SK-N-SH (cell line): ENCODE results near the gene MYPOP. TPM values are rescaled to one million over a fixed set of nuclear protein-coding genes. Genes with fewer than 3 reads are reported as not detected.
A peak's percentile ranks its signal among the peaks of the same experiment; 100 is the strongest.

Experiments used
- CTCF ChIA-PET: fragments of 300-600, 350-600 bp; formaldehyde crosslinking; extraction: SDS; loops from one replicate; lab custom pipeline; 2021; lab: Yijun Ruan, JAX
- POLR2A ChIA-PET: fragments of 350-600 bp; sonication (Branson Sonifier 250); formaldehyde crosslinking; extraction: SDS; loops from one replicate; lab custom pipeline; 2020; ENCODE audit warnings: antibody characterized with exemption, inconsistent platforms; lab: Yijun Ruan, JAX
- DNase-seq: peaks from one replicate; pipeline ENCODE4 v3.0.0; 2012
- H2AFZ ChIP-seq: fragments of 200-600 bp; sonication (generic); 2 replicates; pipeline ENCODE4 v1.8.1; 2016; ENCODE audit warnings: antibody characterized with exemption, mild to moderate bottlenecking, low read depth
- H3F3A ChIP-seq: fragments of 200-600 bp; sonication (generic); replicated peaks from 2 replicates; pipeline ENCODE3; 2016; ENCODE audit warnings: antibody characterized with exemption, mild to moderate bottlenecking; ENCODE audit not compliant: insufficient read depth
- H3K27ac ChIP-seq, 2 experiments: fragments of 200-500 bp in 1 of 2; fragments of 200-600 bp in 1 of 2; sonication (Bioruptor generic) in 1 of 2; sonication (generic), shearing (Covaris generic) in 1 of 2; 2 replicates each; pipeline versions ENCODE4 v1.5.1 to v1.6.1; 2014 to 2016; ENCODE audit warnings: low read depth in 2 of 2, inconsistent platforms in 1 of 2, low read length in 1 of 2, mild to moderate bottlenecking in 1 of 2, mixed read lengths in 1 of 2
- H3K27me3 ChIP-seq: fragments of 200-600 bp; sonication (generic), shearing (Covaris generic); 2 replicates; pipeline ENCODE4 v1.6.1; 2016; ENCODE audit warnings: mixed run types; ENCODE audit not compliant: insufficient read depth
- H3K36me3 ChIP-seq, 2 experiments: fragments of 200-500 bp in 1 of 2; fragments of 200-600 bp in 1 of 2; sonication (Bioruptor generic) in 1 of 2; sonication (generic) in 1 of 2; replicated peaks in 1 of 2; 2 replicates each; pipeline versions ENCODE3 to v1.5.1; 2014 to 2016; ENCODE audit warnings: low read length in 1 of 2, mild to moderate bottlenecking in 1 of 2; ENCODE audit not compliant: insufficient read depth in 2 of 2, control insufficient read depth in 1 of 2
- H3K4me1 ChIP-seq, 2 experiments: fragments of 200-500 bp in 1 of 2; fragments of 200-600 bp in 1 of 2; sonication (Bioruptor generic) in 1 of 2; sonication (generic), shearing (Covaris generic) in 1 of 2; 2 replicates each; pipeline versions ENCODE4 v1.5.1 to v1.6.1; 2014 to 2016; ENCODE audit warnings: low read depth in 1 of 2, low read length in 1 of 2, mixed run types in 1 of 2; ENCODE audit not compliant: insufficient read depth in 2 of 2, control insufficient read depth in 1 of 2
- H3K4me2 ChIP-seq: fragments of 200-600 bp; sonication (generic), shearing (Covaris generic); 2 replicates; pipeline ENCODE4 v1.6.1; 2017; ENCODE audit warnings: mixed run types
- H3K4me3 ChIP-seq, 2 experiments: fragments of 200-500 bp in 1 of 2; fragments of 200-600 bp in 1 of 2; sonication (Bioruptor generic) in 1 of 2; sonication (generic), shearing (Covaris generic) in 1 of 2; 2 replicates each; pipeline versions ENCODE4 v1.5.1 to v1.8.1; 2014 to 2016; ENCODE audit warnings: low read depth in 2 of 2, inconsistent platforms in 1 of 2, low read length in 1 of 2, mild to moderate bottlenecking in 1 of 2, mixed read lengths in 1 of 2, moderate library complexity in 1 of 2
- H3K79me2 ChIP-seq: fragments of 200-600 bp; sonication (generic); 2 replicates; pipeline ENCODE4 v1.8.1; 2017; ENCODE audit warnings: mild to moderate bottlenecking; ENCODE audit not compliant: insufficient read depth
- H3K9ac ChIP-seq: fragments of 200-600 bp; sonication (generic); 2 replicates; pipeline ENCODE4 v1.6.1; 2017; ENCODE audit warnings: mixed run types
- H3K9me2 ChIP-seq: fragments of 200-600 bp; sonication (generic); 2 replicates; pipeline ENCODE4 v1.6.1; 2017; ENCODE audit warnings: mixed run types
- H3K9me3 ChIP-seq: fragments of 200-600 bp; sonication (generic); 2 replicates; pipeline ENCODE4 v1.6.1; 2017; ENCODE audit warnings: mixed run types, mild to moderate bottlenecking, moderate library complexity
- H4K20me1 ChIP-seq: fragments of 200-600 bp; sonication (generic); 2 replicates; pipeline ENCODE4 v1.6.1; 2017; ENCODE audit warnings: mild to moderate bottlenecking, mixed run types; ENCODE audit not compliant: insufficient read depth
- CHD2 ChIP-seq: fragments of 150-350 bp; IDR thresholded peaks from 2 replicates; pipeline ENCODE4 v1.6.1; 2018; ENCODE audit warnings: low read length; ENCODE audit not compliant: partially characterized antibody
- ELF1 ChIP-seq: IDR thresholded peaks from 2 replicates; pipeline ENCODE4 v1.4.0; 2012
- EZH2phosphoT487 ChIP-seq: fragments of 200-600 bp; sonication (generic); IDR thresholded peaks from 2 replicates; pipeline ENCODE4 v1.6.1; 2017; ENCODE audit warnings: low read depth, mixed run types, mild to moderate bottlenecking, antibody characterized with exemption, moderate library complexity, borderline replicate concordance
- FOSL2 ChIP-seq: IDR thresholded peaks from 2 replicates; pipeline ENCODE4 v1.4.0; 2012; ENCODE audit warnings: low read depth, mild to moderate bottlenecking, moderate library complexity, borderline replicate concordance
- FOXJ3 ChIP-seq: sonication (generic); formaldehyde crosslinking; IDR thresholded peaks from 2 replicates; pipeline ENCODE4 v1.5.1; 2020; ENCODE audit warnings: mild to moderate bottlenecking, missing genetic modification reagents
- FOXM1 ChIP-seq: IDR thresholded peaks from 2 replicates; pipeline ENCODE4 v1.4.0; 2012; ENCODE audit warnings: low read depth, mild to moderate bottlenecking
- GABPA ChIP-seq: IDR thresholded peaks from 2 replicates; pipeline ENCODE4 v1.4.0; 2012; ENCODE audit warnings: low read depth, mild to moderate bottlenecking
- JUND ChIP-seq: IDR thresholded peaks from 2 replicates; pipeline ENCODE4 v1.4.0; 2012
- MEF2A ChIP-seq: IDR thresholded peaks from 2 replicates; pipeline ENCODE4 v1.4.0; 2012; ENCODE audit warnings: low read depth, borderline replicate concordance
- MXI1 ChIP-seq: IDR thresholded peaks from 2 replicates; pipeline ENCODE4 v1.6.1; 2012; ENCODE audit warnings: mild to moderate bottlenecking, low read depth, low read length, improper control_type of control experiment
- NFIC ChIP-seq: IDR thresholded peaks from 2 replicates; pipeline ENCODE4 v1.4.0; 2012; ENCODE audit warnings: borderline replicate concordance
- NRF1 ChIP-seq: IDR thresholded peaks from 2 replicates; pipeline ENCODE4 v1.6.1; 2012; ENCODE audit warnings: low read depth, mild to moderate bottlenecking, low read length
- RAD21 ChIP-seq: IDR thresholded peaks from 2 replicates; pipeline ENCODE4 v1.6.1; 2012; ENCODE audit warnings: mild to moderate bottlenecking, low read length
- RXRA ChIP-seq: IDR thresholded peaks from 2 replicates; pipeline ENCODE4 v1.4.0; 2012; ENCODE audit warnings: low read depth, mild to moderate bottlenecking, borderline replicate concordance
- SIN3A ChIP-seq: IDR thresholded peaks from 2 replicates; pipeline ENCODE4 v1.6.1; 2012; ENCODE audit warnings: low read depth, mild to moderate bottlenecking, low read length, moderate library complexity, borderline replicate concordance
- SMC3 ChIP-seq: IDR thresholded peaks from 2 replicates; pipeline ENCODE4 v1.6.1; 2012; ENCODE audit warnings: low read depth, low read length, improper control_type of control experiment
- TAF1 ChIP-seq: IDR thresholded peaks from 2 replicates; pipeline ENCODE4 v1.6.1; 2012; ENCODE audit warnings: low read depth, mild to moderate bottlenecking, low read length, moderate library complexity, borderline replicate concordance
- TEAD4 ChIP-seq: IDR thresholded peaks from 2 replicates; pipeline ENCODE4 v1.4.0; 2012; ENCODE audit warnings: mild to moderate bottlenecking, borderline replicate concordance; ENCODE audit not compliant: insufficient read depth
- YY1 ChIP-seq: IDR thresholded peaks from 2 replicates; pipeline ENCODE4 v1.4.0; 2012; ENCODE audit warnings: low read depth, mild to moderate bottlenecking
- WGBS: methylation state at CpG from one replicate; pipeline ENCODE4 v1.1.6; 2017; ENCODE audit warnings: low lambda C conversion rate; 5-methylcytosine and 5-hydroxymethylcytosine counted together
- polyA plus RNA-seq, 3 experiments: library from polyadenylated mRNA; depleted of rRNA; stranded (reverse); fragments of >200 nt; gene quantifications; 2 replicates each; pipeline ENCODE4 v1.2.3, GENCODE V29; 2012
- TF ChIP-seq, protein P1 (sequence below): IDR thresholded peaks from 2 replicates; pipeline ENCODE4 v1.4.0; 2012; ENCODE audit warnings: low read depth, borderline replicate concordance
- TF ChIP-seq, protein P2 (sequence below): fragments of 150-350 bp; IDR thresholded peaks from 2 replicates; pipeline ENCODE4 v1.6.1; 2017; ENCODE audit warnings: antibody characterized with exemption, low read length, low read depth, borderline replicate concordance
- TF ChIP-seq, protein P3 (sequence below): IDR thresholded peaks from 2 replicates; pipeline ENCODE4 v1.4.0; 2012; ENCODE audit warnings: low read depth, borderline replicate concordance
- TF ChIP-seq, protein P4 (sequence below): fragments of 200-600 bp; sonication (generic); IDR thresholded peaks from 2 replicates; pipeline ENCODE4 v1.6.1; 2017; ENCODE audit warnings: antibody characterized with exemption, mild to moderate bottlenecking, moderate library complexity
- TF ChIP-seq, protein P5 (sequence below): IDR thresholded peaks from 2 replicates; pipeline ENCODE4; 2012
- TF ChIP-seq, protein P6 (sequence below): IDR thresholded peaks from 2 replicates; pipeline ENCODE4 v1.4.0; 2012; ENCODE audit warnings: low read depth

The MYPOP gene
- polyA plus RNA-seq, 1 of the 3 experiments (the other 2 are of a cell fraction): 5.1 TPM

DNA sequence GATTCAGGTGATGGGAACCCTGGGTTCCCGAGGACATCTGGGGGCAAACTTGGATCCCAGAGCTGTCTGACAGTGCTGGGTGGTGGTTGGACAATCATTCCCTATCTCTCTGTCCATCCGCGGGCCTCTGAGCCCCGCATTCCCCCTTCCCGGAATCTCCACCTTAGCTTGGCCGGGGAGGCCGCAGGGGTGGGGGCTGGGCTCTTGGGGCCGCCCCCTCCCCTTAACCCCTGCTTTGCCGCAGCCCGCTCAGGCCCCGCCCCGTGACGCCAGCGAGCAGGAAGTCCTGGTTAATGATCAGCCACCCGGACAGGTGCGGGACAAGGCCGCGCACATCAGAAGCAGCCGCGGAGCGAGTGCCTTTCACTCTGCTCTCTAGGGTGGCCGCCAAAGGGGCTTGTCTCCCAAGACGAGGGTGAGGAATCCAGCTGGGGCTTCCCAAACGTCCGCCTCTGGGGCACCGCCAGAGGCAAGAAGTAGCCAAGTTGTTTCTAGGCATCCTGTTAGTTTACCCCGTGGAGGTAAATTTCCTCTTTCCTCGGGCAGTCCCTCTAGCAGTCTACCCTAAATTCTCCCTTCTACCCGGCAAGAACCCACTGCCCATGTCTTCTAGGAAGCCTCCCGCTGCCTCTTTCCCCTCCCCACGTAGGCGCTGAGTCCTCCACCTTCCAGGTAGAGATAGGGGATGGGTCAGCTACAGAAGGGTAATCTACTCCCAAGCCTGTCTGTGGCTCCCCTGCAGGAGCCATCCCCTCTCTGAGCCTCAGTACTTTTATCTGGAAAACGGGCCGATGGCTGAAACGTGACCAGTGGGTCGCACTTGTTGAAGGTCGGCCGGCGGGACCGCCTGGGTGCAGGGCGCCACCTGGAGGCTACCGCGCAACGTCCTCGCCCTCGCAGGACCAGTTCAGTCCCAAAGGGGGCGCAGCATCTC lies 19.5 kb downstream of the MYPOP start:
- Histone ChIP-seq H3K9me3 (no peaks in the 10 kb centered on the region), H3K9me2 (no peaks in the 10 kb centered on the region), H3K27ac (no peak overlapping the region), H3K4me3 (peak overlapping the region; percentile 33 to 57), H2AFZ (no peak overlapping the region), H3K36me3 (peaks cover 3 to 25% of the 10 kb centered on the region in 2 experiments), H3K4me2 (peak overlapping the region; percentile 84; the same call in 1 of the 2 replicates), H3K79me2 (peaks cover 29% of the 10 kb centered on the region), H3K9ac (no peak overlapping the region), H3K4me1 (peaks cover 3 to 39% of the 10 kb centered on the region in 2 experiments; a peak in 2 of 4 replicates), H3K27me3 (no peaks in the 10 kb centered on the region), H4K20me1 (peaks cover 33% of the 10 kb centered on the region), H3F3A (peaks cover 12% of the 10 kb centered on the region)
- ChIA-PET POLR2A (interaction anchor here (0.6 to 2.8 kb wide), 5 partner anchors 13 to 66 kb away, joined by 3 to 8 read pairs (median 4); partner anchors contain the start of gene SYMPK), CTCF (interaction anchor here (0.6 to 9.9 kb wide), 26 partner anchors 9 to 472 kb away, joined by 3 to 130 read pairs (median 4); partner anchors contain the start of genes FOXA3, MYPOP, NOVA2 and QPCTL)
- DNase-seq: peak; percentile 96
- 35% methylated on average over 32 of the region's 47 CpGs for WGBS
- TF ChIP-seq, protein P1, sequence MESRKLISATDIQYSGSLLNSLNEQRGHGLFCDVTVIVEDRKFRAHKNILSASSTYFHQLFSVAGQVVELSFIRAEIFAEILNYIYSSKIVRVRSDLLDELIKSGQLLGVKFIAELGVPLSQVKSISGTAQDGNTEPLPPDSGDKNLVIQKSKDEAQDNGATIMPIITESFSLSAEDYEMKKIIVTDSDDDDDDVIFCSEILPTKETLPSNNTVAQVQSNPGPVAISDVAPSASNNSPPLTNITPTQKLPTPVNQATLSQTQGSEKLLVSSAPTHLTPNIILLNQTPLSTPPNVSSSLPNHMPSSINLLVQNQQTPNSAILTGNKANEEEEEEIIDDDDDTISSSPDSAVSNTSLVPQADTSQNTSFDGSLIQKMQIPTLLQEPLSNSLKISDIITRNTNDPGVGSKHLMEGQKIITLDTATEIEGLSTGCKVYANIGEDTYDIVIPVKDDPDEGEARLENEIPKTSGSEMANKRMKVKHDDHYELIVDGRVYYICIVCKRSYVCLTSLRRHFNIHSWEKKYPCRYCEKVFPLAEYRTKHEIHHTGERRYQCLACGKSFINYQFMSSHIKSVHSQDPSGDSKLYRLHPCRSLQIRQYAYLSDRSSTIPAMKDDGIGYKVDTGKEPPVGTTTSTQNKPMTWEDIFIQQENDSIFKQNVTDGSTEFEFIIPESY: no peak
- TF ChIP-seq, protein P2, sequence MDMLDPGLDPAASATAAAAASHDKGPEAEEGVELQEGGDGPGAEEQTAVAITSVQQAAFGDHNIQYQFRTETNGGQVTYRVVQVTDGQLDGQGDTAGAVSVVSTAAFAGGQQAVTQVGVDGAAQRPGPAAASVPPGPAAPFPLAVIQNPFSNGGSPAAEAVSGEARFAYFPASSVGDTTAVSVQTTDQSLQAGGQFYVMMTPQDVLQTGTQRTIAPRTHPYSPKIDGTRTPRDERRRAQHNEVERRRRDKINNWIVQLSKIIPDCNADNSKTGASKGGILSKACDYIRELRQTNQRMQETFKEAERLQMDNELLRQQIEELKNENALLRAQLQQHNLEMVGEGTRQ: no peak
- TF ChIP-seq MXI1 (peak; percentile 51; the same call in 1 of the 2 replicates), FOXM1 (no peak), RAD21 (peak; percentile 74), SMC3 (peak; percentile 84), NFIC (no peak), EZH2phosphoT487 (no peak), TEAD4 (no peak), NRF1 (no peak), RXRA (no peak), GABPA (no peak), TAF1 (peak; percentile 11; the same call in 1 of the 2 replicates), JUND (no peak), MEF2A (no peak), FOSL2 (no peak), ELF1 (no peak), CHD2 (peak; percentile 70), YY1 (no peak), FOXJ3 (no peak), SIN3A (no peak)
- TF ChIP-seq, protein P3, sequence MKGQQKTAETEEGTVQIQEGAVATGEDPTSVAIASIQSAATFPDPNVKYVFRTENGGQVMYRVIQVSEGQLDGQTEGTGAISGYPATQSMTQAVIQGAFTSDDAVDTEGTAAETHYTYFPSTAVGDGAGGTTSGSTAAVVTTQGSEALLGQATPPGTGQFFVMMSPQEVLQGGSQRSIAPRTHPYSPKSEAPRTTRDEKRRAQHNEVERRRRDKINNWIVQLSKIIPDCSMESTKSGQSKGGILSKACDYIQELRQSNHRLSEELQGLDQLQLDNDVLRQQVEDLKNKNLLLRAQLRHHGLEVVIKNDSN: no peak
- TF ChIP-seq, protein P4, sequence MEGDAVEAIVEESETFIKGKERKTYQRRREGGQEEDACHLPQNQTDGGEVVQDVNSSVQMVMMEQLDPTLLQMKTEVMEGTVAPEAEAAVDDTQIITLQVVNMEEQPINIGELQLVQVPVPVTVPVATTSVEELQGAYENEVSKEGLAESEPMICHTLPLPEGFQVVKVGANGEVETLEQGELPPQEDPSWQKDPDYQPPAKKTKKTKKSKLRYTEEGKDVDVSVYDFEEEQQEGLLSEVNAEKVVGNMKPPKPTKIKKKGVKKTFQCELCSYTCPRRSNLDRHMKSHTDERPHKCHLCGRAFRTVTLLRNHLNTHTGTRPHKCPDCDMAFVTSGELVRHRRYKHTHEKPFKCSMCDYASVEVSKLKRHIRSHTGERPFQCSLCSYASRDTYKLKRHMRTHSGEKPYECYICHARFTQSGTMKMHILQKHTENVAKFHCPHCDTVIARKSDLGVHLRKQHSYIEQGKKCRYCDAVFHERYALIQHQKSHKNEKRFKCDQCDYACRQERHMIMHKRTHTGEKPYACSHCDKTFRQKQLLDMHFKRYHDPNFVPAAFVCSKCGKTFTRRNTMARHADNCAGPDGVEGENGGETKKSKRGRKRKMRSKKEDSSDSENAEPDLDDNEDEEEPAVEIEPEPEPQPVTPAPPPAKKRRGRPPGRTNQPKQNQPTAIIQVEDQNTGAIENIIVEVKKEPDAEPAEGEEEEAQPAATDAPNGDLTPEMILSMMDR: peak; percentile 99
- TF ChIP-seq, protein P5, sequence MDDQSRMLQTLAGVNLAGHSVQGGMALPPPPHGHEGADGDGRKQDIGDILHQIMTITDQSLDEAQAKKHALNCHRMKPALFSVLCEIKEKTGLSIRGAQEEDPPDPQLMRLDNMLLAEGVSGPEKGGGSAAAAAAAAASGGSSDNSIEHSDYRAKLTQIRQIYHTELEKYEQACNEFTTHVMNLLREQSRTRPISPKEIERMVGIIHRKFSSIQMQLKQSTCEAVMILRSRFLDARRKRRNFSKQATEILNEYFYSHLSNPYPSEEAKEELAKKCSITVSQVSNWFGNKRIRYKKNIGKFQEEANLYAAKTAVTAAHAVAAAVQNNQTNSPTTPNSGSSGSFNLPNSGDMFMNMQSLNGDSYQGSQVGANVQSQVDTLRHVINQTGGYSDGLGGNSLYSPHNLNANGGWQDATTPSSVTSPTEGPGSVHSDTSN: no peak
- TF ChIP-seq, protein P6, sequence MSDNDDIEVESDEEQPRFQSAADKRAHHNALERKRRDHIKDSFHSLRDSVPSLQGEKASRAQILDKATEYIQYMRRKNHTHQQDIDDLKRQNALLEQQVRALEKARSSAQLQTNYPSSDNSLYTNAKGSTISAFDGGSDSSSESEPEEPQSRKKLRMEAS: no peak
